Activated T-helper 2 cell treated with anti-CD3 and anti-CD28 coated beads, Interferon-gamma antibody, Interleukin-2, Interleukin-4, amounts not matched to agents 10 μg/mL and 5 μg/mL and 100 μg/mL, durations not matched to agents 14 hours and 24 hours and 36 hours (primary cell): ENCODE results near the gene TOR4A. TPM values are rescaled to one million over a fixed set of nuclear protein-coding genes. Genes with fewer than 3 reads are reported as not detected.
A peak's percentile ranks its signal among the peaks of the same experiment; 100 is the strongest.
"Not testable (repeated sequence)": the region's sequence is repeated elsewhere in the genome, so short reads cannot be mapped to it uniquely, and the experiment has no call there.

Experiments used
- DNase-seq: peaks from one replicate; pipeline ENCODE4 v3.0.0; 2021; ENCODE audit warnings: low spot score
- H3K27ac Mint-ChIP-seq: one replicate; pipeline ENCODE4 v1.8.0; 2021; ENCODE audit warnings: mixed read lengths
- H3K27me3 Mint-ChIP-seq: one replicate; pipeline ENCODE4 v1.8.0; 2021; ENCODE audit warnings: low read depth, mixed read lengths
- H3K36me3 Mint-ChIP-seq: one replicate; pipeline ENCODE4 v1.8.0; 2021; ENCODE audit warnings: low read depth, mixed read lengths
- H3K4me1 Mint-ChIP-seq: one replicate; pipeline ENCODE4 v1.8.0; 2021; ENCODE audit warnings: low read depth, mixed read lengths
- H3K4me3 Mint-ChIP-seq: one replicate; pipeline ENCODE4 v1.8.0; 2021; ENCODE audit warnings: low read depth, mild to moderate bottlenecking, moderate library complexity, mixed read lengths
- H3K9me3 Mint-ChIP-seq: one replicate; pipeline ENCODE4 v1.8.0; 2021; ENCODE audit warnings: mixed read lengths
- intact Hi-C: fragments of 100-400 bp; cut with micrococcal nuclease; formaldehyde crosslinking; loops from one replicate; pipeline ENCODE4 v1.15.1; 2023
- total RNA-seq: library from RNA; stranded (reverse); gene quantifications from 2 replicates; pipeline ENCODE4 v1.2.3, GENCODE V29; 2022

Gene TOR4A
- total RNA-seq, 1 donor from 2014 or later: 17.2 TPM

GRCh38 chr9:137325799-137326198 lies 48.3 kb downstream of the TOR4A start:
- Mint-ChIP-seq H3K27ac (no peak overlapping the region), H3K27me3 (peaks cover 2% of the 10 kb centered on the region), H3K36me3 (peaks cover 6% of the 10 kb centered on the region), H3K4me1 (peaks cover 10% of the 10 kb centered on the region), H3K9me3 (peaks cover 27% of the 10 kb centered on the region), H3K4me3 (no peak overlapping the region)
- intact Hi-C loops: no loop called here
- DNase-seq: no peak

DNA sequence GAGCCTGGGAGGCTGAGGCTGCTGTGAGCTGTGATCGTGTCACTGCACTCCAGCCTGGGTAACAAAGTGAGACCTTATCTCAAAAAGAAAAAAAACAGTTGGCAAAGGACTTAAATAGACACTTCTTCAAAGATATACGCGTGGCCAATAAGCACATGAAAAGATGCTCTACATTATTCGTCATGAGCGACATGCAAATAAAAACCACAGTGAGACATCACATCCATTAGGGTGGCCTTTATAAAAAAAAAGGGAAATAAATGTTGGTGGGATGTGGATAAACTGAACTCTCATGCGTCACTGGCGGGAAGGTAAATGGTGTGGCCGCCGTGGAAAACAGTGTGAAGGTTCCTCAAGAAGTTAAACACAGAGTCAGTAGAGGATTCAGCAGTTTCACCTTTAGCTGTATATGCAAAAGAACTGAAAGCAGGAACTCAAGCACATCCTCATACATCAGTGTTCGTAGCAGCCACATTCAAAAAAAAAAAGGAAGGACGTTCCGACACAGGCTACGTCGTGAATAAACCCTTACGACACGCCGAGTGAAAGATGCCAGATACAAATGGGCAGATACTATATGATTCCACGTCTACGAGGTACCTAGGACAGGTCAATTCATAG lies 49.0 kb downstream of the TOR4A start:
- peak overlapping the region; percentile 18 for H3K27ac Mint-ChIP-seq
- H3K4me1 Mint-ChIP-seq: peaks cover 10% of the 10 kb centered on the region
- peak overlapping the region; percentile 2 for H3K4me3 Mint-ChIP-seq
- H3K27me3 Mint-ChIP-seq: peaks cover 2% of the 10 kb centered on the region
- peaks cover 6% of the 10 kb centered on the region for H3K36me3 Mint-ChIP-seq
- peaks cover 28% of the 10 kb centered on the region for H3K9me3 Mint-ChIP-seq
- intact Hi-C loops: no loop called here
- DNase-seq: no peak

DNA sequence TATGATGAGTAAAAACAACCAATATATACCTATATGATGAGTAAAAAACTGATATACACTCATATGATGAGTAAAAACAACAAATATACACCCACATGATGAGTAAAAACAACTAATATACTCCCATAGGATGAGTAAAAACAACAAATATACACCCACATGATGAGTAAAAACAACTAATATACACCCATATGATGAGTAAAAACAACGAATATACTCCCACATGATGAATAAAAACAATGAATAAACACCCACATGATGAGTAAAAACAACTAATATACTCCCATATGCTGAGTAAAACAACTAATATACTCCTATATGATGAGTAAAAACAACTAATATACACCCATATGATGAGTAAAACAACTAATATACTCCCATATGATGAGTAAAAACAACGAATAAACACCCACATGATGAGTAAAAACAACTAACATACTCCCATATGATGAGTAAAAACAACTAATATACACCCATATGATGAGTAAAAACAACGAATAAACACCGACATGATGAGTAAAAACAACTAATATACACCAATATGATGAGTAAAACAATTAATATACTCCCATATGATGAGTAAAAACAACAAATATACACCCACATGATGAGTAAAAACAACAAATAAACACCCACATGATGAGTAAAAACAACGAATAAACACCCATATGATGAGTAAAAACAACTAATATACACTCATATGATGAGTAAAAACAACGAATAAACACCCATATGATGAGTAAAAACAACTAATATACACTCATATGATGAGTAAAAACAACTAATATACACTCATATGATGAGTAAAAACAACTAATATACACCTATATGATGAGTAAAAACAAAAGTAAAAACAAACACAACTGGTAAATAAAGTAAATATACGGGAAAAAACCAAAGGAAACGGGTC lies 50.4 kb downstream of the TOR4A start:
- H3K36me3 Mint-ChIP-seq, H3K4me3 Mint-ChIP-seq, H3K4me1 Mint-ChIP-seq, intact Hi-C loops, DNase-seq, H3K27me3 Mint-ChIP-seq: not testable (repeated sequence)
- peaks cover 28% of the 10 kb centered on the region for H3K9me3 Mint-ChIP-seq
- H3K27ac Mint-ChIP-seq: peak overlapping the region; percentile 85

GRCh38 chr9:137329590-137329989 lies 52.1 kb downstream of the TOR4A start:
- H3K4me3 Mint-ChIP-seq, H3K4me1 Mint-ChIP-seq, DNase-seq, H3K27me3 Mint-ChIP-seq, H3K27ac Mint-ChIP-seq, intact Hi-C loops, H3K36me3 Mint-ChIP-seq: not testable (repeated sequence)
- H3K9me3 Mint-ChIP-seq: peaks cover 28% of the 10 kb centered on the region

GRCh38 chr9:137330689-137331088 lies 53.2 kb downstream of the TOR4A start:
- Mint-ChIP-seq H3K4me1 (peaks cover 10% of the 10 kb centered on the region), H3K4me3 (no peak overlapping the region), H3K27ac (no peak overlapping the region), H3K36me3 (peaks cover 6% of the 10 kb centered on the region), H3K27me3 (peaks cover 2% of the 10 kb centered on the region), H3K9me3 (peaks cover 28% of the 10 kb centered on the region)
- DNase-seq: no peak
- intact Hi-C loops: no loop called here

DNA sequence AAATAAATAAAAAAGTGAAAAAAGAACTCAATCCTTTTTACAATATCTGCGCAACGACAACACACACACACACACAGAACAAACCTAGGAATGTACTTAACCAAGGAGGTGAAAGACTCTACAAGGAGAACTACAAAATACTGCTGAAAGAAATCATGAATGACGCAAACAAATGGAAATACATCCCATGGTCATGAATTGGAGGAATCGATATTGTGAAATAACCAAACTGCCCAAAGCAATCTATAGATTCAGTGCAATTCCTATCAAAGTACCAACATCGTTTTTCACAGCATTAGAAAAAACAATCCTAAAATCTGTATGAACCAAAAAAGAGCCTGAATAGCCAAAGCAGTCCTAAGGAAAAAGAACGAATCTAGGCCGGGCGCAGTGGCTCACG lies 54.4 kb downstream of the TOR4A start:
- no peak overlapping the region for H3K4me3 Mint-ChIP-seq
- H3K4me1 Mint-ChIP-seq: peaks cover 3% of the 10 kb centered on the region
- intact Hi-C loops: no loop called here

More for the DNA sequence above, 54.4 kb downstream of the TOR4A start:
- H3K27me3 Mint-ChIP-seq: no peaks in the 10 kb centered on the region
- peaks cover 4% of the 10 kb centered on the region for H3K36me3 Mint-ChIP-seq
- H3K27ac Mint-ChIP-seq: no peak overlapping the region
- peaks cover 33% of the 10 kb centered on the region for H3K9me3 Mint-ChIP-seq
- DNase-seq: no peak

Other genes starting within 250 kb of the TOR4A start
- 27.4 and 31.4 TPM in 2 replicates for gene ABCA2, start 249.5 kb upstream of the TOR4A start, total RNA-seq
- 0.21 TPM in 1 of 2 replicates, not detected in the other for gene FUT7, start 245.6 kb upstream of the TOR4A start, total RNA-seq
- 32.7 and 36.0 TPM in 2 replicates for gene NPDC1, start 231.5 kb upstream of the TOR4A start, total RNA-seq
- gene ENTPD2, start 223.7 kb upstream of the TOR4A start, total RNA-seq: not detected in 2 replicates
- 26.5 and 27.1 TPM in 2 replicates for gene SAPCD2, start 207.2 kb upstream of the TOR4A start, total RNA-seq
- gene UAP1L1, start 200.2 kb upstream of the TOR4A start, total RNA-seq: 20.0 and 22.3 TPM in 2 replicates
- 47.5 and 52.2 TPM in 2 replicates for gene MAN1B1, start 190.7 kb upstream of the TOR4A start, total RNA-seq
- 318 and 321 TPM in 2 replicates for gene DPP7, start 163.0 kb upstream of the TOR4A start, total RNA-seq
- 0.07 TPM in 1 of 2 replicates, not detected in the other for gene GRIN1, start 138.6 kb upstream of the TOR4A start, total RNA-seq
- 0.21 and 0.34 TPM in 2 replicates for gene LRRC26, start 107.7 kb upstream of the TOR4A start, total RNA-seq
- gene TMEM210, start 105.7 kb upstream of the TOR4A start, total RNA-seq: not detected in 2 replicates
- gene ANAPC2, start 89.2 kb upstream of the TOR4A start, total RNA-seq: 52.3 and 58.5 TPM in 2 replicates
- 91.6 and 91.8 TPM in 2 replicates for gene SSNA1, start 89.0 kb upstream of the TOR4A start, total RNA-seq
- gene TPRN, start 77.0 kb upstream of the TOR4A start, total RNA-seq: 16.4 and 18.2 TPM in 2 replicates
- 34.9 and 35.0 TPM in 2 replicates for gene TMEM203, start 72.1 kb upstream of the TOR4A start, total RNA-seq
- 38.2 and 40.2 TPM in 2 replicates for gene NDOR1, start 72.0 kb upstream of the TOR4A start, total RNA-seq
- gene RNF208, start 55.5 kb upstream of the TOR4A start, total RNA-seq: 9.5 and 10.1 TPM in 2 replicates
- gene CYSRT1, start 52.6 kb upstream of the TOR4A start, total RNA-seq: 0.41 and 0.50 TPM in 2 replicates
- gene RNF224, start 50.2 kb upstream of the TOR4A start, total RNA-seq: not detected in 2 replicates
- gene SLC34A3, start 46.8 kb upstream of the TOR4A start, total RNA-seq: not detected in 2 replicates
- 357 and 361 TPM in 2 replicates for gene TUBB4B, start 36.4 kb upstream of the TOR4A start, total RNA-seq
- gene STPG3, start 26.4 kb upstream of the TOR4A start, total RNA-seq: 0.48 TPM in 2 replicates
- gene NELFB, start 22.4 kb upstream of the TOR4A start, total RNA-seq: 71.4 and 72.6 TPM in 2 replicates
- gene NRARP, start 24.5 kb downstream of the TOR4A start, total RNA-seq: 9.3 and 11.2 TPM in 2 replicates
- gene EXD3, start 145.4 kb downstream of the TOR4A start, total RNA-seq: 6.8 and 8.0 TPM in 2 replicates
- gene NOXA1, start 145.7 kb downstream of the TOR4A start, total RNA-seq: 0.39 and 0.46 TPM in 2 replicates
- gene ENTPD8, start 163.6 kb downstream of the TOR4A start, total RNA-seq: not detected in 2 replicates
- gene NSMF, start 181.6 kb downstream of the TOR4A start, total RNA-seq: 56.1 and 57.6 TPM in 2 replicates